GM19240 (cell line): Measurements from ENCODE around the gene OAS1.

Experiments
- DNase-seq: peaks from one replicate; pipeline ENCODE4 v3.0.0; 2011; ENCODE audit warnings: low spot score; ENCODE audit not compliant: insufficient read length

The OAS1 gene

DNA sequence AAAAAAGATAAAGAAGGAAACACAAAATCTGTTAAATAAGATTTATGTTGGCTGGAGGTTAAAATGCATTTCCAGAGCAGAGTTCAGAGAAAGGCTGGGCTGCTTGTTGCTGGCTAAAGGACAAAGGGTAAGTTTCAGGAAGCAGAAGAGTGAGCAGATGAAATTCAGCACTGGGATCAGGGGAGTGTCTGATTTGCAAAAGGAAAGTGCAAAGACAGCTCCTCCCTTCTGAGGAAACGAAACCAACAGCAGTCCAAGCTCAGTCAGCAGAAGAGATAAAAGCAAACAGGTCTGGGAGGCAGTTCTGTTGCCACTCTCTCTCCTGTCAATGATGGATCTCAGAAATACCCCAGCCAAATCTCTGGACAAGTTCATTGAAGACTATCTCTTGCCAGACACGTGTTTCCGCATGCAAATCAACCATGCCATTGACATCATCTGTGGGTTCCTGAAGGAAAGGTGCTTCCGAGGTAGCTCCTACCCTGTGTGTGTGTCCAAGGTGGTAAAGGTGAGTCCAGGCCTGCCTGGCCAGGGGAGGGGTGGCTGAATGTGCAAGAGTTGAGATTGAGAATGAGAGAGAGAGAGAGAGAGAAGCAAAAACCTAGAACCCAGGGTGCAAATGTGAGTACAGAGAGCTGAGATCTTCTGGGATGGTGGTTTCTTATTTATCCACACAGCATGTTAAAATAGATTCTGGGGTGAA, at the start of gene OAS1:
Gene OAS1 (plus strand): TSS at position 251 of the 703 bp plus-strand sequence. CDS start 78 bp downstream, at position 329.
- peak; percentile 38 for DNase-seq

- no peak for DNase-seq
Measured at GRCh38 chr12:112859291-112859690, 47.5 kb upstream of the OAS1 start.

GRCh38 chr12:112860181-112860580, 46.6 kb upstream of the OAS1 start:
- DNase-seq = no peak

GRCh38 chr12:112861284-112861683, 45.5 kb upstream of the OAS1 start:
- no peak for DNase-seq

DNA sequence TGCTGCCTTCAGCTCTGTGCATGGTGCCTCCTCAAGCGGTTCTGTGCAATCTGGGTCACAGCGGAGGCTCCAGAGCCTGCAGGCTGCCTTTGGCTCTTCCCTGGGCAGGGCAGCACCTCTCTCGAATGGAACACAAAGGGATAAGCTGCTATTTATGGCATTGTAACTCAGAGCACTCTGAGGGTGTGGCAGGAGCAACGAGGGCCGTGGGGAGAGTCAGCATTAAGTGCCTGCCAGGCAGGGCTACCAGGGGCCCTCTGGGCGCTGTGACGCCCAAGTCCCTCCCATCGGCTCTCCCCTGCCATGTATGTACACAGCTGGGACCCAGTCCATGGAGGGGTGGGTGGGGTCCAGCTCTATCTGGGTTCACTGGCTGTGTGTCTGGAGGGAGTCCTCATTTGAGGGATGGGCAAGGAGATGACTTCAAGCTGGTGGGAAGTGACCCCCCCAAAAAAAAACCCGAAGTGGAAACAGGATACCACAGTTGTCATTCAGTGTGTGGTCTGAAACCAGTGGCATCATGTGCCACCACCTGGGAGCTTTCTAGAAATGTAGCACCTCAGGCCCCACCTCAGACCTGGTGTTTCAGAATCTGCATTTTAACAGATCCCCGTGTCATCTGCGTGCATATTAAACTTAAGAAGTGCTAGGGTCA, 44.0 kb upstream of the OAS1 start:
- DNase-seq = no peak

DNA sequence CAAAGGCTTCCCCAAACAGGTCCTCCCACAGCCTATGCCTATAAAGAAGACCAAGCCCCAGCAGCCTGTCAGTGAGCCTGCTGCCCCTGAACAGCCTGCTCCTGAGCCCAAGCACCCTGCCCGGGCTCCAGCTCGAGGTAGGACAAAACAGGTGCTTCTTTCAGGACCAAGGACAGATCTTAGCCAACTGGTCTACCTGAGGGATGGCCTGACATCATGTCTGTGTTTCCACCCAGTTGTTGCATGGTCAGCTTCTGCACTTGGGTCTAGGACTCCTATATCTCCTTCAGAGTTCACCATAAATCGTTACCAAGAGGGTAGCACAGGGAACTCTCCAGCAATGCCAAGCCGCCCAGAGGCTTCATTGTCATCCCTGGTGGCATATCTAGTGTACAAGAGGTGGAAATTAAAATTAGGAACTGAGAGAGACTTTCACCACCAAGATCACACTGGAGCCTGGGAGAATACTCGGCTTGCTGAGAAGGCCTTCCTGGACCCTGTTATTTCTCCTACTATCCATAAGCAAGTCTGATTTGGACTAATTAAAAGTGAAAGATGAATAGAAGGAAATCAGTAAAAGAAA, 38.2 kb upstream of the OAS1 start:
- no peak for DNase-seq

GRCh38 chr12:112869091-112869490, 37.7 kb upstream of the OAS1 start:
- DNase-seq = no peak

DNA sequence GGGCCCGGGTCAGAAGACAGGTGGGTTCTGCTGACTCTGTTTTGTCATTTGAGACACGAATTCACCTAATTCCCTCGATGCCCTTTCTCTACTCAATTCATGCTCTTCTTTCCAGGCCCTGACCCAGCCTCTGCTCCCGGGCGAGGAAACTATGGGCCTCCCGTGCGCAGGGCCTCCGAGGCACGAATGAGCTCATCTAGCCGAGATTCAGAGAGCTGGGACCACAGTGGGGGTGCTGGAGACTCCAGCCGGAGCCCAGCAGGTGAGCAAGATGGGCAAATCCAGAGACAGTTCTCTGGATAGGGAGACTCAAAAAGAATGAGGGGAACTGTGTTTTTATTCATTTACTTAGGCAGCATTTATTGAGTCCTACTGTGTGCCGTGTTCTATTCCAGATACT, 37.0 kb upstream of the OAS1 start:
- no peak for DNase-seq

DNA sequence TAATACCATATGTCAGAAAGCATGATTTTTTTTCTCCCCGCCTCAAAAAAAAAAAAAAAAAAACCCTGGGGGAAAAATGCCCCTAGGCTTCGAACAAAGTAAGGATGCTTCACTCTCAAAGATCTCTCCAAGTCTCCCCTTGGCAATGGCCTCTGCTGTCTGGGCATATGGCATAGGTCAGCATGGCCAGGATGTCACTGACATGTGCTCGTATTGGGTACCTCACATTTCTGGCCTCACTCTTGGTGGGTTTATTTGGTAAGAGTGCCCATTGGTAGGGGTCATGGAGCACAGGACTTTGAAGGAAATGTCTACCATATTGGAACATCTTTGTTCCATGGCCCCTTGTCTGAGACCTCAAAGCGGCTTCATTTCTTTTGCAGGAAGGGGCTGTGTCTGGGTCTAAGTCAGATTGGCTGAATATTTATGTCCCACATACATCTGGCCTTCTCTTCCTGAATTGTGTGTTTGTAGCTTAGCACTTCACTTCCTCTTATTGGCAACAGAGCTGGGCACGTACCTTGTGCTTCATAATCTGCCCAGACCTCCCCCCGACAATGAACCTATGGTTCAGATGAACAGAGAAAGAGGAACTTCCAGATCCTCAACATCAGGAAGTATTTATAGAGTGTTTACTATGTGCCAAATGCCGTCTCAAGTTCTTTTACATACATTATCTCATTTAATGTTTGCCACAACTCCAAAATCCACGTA, 36.3 kb upstream of the OAS1 start:
- DNase-seq = no peak

- no peak for DNase-seq
Measured at GRCh38 chr12:112875608-112876007, 31.2 kb upstream of the OAS1 start.

GRCh38 chr12:112876506-112876905, 30.3 kb upstream of the OAS1 start:
- no peak for DNase-seq

DNA sequence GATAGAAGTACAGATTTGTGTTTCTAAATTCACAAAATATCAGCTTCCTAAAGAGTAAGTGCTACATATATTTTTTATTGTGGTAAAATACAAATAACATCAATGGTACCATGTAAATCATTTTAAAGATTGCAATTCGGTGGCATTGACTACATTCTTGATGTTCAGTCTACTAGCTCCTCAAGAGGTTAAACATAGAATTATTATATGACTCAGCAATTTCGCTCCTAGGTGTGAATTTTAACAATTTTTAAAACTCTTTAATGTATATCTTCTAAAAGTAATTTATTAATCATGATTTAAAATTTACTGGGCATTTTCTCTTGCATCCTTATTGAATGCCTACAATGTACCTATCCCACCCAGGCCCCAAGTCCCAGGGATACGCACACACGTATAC, 29.8 kb upstream of the OAS1 start:
- DNase-seq = no peak

- DNase-seq = no peak
Measured at GRCh38 chr12:112878488-112878887, 28.3 kb upstream of the OAS1 start.

- no peak for DNase-seq
Measured at GRCh38 chr12:112879191-112879705, 27.5 kb upstream of the OAS1 start.

DNA sequence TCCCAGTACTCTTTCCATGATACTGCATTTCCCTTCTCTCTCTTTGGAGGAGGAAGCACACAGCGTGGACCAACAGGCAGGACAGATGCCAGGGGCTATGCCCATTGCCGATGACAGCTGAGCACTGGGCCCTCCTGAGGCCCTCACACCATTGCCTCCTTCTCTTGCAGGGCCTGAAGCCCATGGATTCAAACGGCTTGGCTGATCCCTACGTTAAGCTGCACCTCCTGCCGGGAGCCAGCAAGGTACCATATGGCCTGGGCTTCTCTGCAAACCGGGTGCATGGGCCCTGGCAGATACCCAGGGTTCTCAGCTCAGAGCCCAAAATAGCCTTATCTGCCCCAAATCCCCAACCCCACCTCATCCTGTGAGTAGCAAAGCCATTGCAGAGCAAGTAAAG, 25.2 kb upstream of the OAS1 start:
- DNase-seq = no peak

GRCh38 chr12:112885236-112885635, 21.5 kb upstream of the OAS1 start:
- no peak for DNase-seq

DNA sequence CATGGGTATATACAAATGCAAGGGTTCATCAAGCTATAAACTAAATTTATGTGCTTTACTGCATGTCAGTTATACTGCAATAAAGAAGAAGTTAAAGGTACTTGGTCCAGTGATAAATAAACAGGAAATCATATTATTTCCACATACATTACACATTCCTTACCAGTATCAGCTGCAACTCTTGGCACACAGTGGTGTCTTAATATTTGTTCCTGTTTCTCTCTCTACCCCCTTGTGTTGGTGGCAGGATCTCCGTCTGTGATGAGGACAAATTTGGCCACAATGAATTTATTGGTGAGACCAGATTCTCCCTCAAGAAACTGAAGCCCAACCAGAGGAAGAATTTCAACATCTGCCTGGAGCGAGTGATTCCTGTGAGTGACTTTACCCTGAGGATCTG, 19.2 kb upstream of the OAS1 start:
- DNase-seq = no peak

- no peak for DNase-seq
Measured at GRCh38 chr12:112891093-112892024, 15.4 kb upstream of the OAS1 start.

DNA sequence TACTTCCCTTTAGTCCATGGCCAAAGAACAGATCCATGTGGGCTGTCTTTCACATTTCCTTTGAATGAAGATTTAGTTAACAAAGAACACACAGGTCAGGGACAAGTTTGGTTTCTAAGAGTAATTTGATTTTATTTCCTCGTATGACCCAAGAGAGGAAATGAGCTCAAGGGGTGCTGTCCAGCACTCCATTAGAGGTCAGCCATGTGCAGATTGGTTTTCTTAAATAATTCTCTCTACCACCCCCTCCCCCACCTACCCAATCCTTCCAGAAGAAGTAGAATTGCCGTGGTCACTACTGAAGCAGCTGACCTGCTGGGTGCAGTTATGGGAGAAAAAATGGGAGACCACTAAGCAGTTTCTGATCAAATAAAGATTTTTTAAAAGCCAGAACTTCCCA, 13.9 kb upstream of the OAS1 start:
- no peak for DNase-seq

GRCh38 chr12:112894128-112894527, 12.6 kb upstream of the OAS1 start:
- peak; percentile 23 for DNase-seq

DNA sequence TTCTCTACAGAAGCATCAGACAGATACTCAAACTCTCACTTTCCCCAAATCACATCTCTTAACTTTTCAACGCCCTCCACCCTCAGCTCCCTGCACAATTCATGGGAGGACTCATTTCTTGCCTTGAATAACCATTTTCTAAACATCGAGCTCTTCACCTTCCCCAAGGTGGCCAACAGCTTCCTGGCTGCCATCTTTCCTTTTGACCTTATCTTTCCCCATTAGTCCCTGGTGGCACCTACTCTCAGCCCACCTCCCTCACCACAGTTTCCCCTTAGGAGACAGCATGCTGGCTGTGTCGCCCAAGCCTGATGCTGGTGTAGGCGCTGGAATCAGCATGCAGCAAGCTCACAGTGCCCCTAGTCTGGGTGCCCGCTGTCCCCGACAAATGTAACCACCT, 8.4 kb upstream of the OAS1 start:
- DNase-seq = no peak
